RCC 7860 (cell line): ENCODE results near the gene PLA2G4D.

Source experiments
- DNase-seq: peaks from one replicate; pipeline ENCODE4 v3.0.0-alpha.2; 2015; ENCODE audit warnings: low spot score
- FAIRE-seq: peaks from 2 replicates; lab custom pipeline; 2012; peaks lifted over from hg19 to GRCh38; lab: Jason Lieb, UNC

Gene PLA2G4D, protein sequence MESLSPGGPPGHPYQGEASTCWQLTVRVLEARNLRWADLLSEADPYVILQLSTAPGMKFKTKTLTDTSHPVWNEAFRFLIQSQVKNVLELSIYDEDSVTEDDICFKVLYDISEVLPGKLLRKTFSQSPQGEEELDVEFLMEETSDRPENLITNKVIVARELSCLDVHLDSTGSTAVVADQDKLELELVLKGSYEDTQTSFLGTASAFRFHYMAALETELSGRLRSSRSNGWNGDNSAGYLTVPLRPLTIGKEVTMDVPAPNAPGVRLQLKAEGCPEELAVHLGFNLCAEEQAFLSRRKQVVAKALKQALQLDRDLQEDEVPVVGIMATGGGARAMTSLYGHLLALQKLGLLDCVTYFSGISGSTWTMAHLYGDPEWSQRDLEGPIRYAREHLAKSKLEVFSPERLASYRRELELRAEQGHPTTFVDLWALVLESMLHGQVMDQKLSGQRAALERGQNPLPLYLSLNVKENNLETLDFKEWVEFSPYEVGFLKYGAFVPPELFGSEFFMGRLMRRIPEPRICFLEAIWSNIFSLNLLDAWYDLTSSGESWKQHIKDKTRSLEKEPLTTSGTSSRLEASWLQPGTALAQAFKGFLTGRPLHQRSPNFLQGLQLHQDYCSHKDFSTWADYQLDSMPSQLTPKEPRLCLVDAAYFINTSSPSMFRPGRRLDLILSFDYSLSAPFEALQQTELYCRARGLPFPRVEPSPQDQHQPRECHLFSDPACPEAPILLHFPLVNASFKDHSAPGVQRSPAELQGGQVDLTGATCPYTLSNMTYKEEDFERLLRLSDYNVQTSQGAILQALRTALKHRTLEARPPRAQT

DNA sequence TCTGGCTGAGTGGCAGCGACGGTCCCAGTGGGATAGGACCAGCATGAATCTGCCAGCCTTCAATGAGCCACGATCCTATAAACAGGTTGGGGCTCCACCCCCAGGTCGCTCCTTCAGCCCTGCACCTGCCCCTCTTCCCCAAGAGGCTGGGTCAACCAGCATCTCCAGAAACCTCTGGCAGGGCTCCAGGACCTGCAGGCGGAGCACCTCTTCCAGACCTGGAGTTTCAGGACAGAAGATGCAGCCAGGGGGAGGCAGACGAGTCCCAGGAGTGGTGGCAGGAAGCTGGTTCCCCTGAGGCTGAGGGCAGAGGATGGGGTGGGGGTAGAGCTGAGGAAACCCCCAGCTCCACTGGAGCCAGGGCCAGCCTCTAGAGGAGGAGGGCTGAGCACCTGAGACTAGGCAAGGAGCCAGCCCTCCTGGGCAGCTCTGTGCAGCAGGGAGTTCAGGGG, at the start of gene PLA2G4D:
PLA2G4D (minus strand) TSS at position 51 of the 452 bp plus-strand sequence. CDS start 103 bp downstream, outside the sequence.
- no peak for FAIRE-seq
- DNase-seq, result no peak

DNA sequence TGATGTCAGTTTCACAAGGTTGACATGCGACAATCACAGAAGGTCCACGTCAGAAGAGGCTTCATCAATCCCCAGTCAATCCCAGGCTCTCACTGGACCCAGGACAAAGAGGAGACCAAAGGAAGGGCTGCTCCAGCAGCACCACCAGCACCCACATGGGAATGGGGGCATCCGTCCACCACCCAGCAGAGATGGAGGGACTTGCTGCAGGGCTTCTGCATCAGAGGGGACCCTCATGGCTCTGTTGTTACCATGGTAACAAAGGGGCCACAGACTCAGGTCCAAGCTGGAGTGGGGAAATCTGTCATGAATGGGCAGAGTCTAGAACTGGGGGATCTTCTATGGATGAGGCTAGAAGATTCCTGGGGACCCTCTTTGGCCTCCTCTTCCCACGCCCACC, 49.0 kb upstream of the PLA2G4D start:
- DNase-seq (no peak), FAIRE-seq (no peak)

DNA sequence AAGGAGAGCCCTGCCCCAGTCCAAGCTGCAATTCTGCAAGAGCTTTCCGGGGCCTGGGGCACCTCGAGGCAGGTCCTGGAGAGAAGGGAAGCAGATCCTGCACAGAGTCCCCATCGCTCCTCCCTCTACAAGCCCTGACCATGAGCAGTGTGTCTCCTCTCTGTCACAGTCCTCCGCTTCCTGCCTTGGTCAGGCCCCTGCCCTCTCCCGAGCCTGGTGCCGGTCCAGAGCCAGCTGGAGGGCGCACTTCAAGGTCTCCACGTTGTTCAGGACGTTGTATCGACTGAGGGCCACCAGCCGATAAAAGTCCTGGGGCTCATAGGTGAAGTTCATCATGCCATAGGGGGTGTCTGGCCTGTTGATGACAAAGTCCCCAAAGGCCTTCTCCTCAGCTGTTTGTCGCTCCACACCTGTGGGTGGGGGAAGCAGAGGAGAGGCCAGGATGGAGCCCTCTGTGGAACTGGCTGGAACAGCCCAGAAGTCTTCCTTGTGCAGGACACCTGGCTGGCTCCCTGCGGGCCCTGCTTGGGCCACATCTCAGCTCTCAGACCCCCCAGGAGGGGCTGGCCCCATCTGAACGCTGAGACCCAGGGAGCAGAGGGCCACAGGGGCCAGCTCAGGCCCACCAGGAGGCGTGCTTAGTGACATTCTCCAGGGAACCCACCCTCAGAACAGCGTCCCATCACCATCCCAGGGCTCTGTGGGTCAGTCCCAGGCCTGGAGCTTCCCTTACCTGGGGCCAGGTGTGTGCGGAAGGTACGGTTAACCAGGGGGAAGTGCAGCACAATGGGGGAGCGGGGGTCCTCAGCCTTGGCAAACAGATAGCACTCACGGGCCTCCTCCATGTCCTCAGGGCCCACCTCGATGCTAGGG, 47.7 kb upstream of the PLA2G4D start:
- FAIRE-seq, result no peak
- DNase-seq, result no peak

DNA sequence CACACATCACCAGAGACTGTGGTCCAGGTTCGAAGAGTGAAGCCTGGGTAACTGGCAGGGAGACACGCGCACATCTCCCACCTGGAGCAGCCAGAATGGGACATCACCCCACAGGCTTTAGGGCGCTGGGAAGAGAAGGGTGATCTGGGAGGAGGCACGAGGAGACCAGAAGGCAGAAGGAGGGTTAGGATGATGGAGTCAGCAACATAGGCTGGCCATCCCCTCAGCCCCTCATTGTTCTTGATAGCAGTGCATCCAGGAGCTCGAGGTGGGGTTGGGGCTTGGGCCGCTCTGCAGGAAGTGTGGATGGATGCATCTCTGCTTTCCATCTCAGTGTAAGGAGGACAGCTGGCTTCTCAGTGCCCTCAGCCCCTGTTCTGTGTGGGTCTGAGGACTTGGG, 46.9 kb upstream of the PLA2G4D start:
- no peak for FAIRE-seq
- no peak for DNase-seq

DNA sequence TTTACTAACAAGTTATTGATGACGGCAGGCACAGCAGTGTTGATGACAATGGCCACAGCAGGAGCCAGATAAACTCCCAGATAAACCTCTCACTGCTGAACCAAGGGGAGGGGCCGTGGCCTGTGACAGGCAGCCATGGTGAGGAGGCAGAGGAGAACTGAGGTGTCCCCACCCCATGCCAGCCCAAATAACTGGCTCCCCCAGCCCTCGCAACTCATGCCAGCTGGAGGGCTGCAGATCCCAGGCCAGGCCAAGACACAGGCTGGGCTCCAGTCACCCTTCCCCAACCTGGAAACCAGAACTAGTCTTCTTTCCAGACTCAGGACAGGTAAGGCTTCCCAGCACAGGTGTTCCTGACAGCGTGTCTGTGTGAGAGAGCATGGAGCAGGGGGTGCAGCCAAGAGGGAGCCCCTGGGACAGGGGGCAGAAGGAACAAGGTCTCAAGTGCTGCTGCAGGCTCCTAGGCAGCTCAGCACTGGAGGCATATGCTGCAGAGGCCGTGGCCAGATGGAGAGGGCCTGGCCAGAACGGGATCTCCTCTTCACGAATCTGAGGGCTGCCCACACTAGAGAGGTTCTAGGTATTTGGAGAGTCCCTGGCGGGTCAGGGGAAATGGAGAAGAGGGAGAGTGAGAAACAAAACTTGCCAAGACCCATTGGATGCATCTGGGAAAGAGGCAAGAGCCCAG, 46.2 kb upstream of the PLA2G4D start:
- no peak for DNase-seq
- FAIRE-seq, result no peak

DNA sequence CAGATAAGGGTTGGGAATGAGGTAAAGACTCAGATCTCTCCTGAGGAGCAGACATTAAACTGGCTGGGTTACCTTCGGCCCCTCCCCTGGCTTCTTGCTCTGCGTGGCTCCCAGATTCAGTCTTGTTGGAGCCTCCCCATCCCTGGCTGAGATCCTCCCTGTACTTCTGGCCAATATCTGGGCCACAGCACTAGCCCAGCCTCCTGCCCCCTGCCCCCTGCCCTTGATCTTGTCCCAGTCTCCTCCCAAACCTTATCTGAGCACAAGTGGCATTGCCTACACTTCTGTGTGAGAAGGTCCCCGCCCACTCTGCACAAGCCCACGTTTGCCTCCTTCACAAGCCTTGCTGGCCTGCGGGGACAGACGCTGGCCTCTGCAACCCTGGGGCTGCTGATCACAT, 45.2 kb upstream of the PLA2G4D start:
- FAIRE-seq (no peak), DNase-seq (no peak)

DNA sequence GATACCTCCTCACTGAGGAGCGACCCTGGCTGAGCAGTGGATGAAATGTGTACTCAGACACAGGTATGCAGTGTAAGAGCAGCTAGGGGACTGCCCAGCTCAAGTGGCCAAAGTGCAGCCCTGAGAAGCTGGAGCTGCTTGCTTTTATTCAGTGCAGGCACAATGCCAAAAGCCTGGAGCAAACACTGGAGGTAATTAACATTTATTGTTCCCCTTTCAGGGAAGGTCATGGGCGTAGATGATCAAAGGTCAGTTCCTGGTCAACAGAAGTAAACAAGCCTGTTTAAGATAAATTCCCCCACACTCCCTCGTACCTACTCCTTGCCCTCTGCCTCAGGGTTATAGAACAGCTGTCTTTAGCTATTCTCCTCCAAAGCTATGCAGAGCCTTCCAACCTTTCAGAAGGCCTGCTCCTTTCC, 44.6 kb upstream of the PLA2G4D start:
- FAIRE-seq (no peak), DNase-seq (no peak)

DNA sequence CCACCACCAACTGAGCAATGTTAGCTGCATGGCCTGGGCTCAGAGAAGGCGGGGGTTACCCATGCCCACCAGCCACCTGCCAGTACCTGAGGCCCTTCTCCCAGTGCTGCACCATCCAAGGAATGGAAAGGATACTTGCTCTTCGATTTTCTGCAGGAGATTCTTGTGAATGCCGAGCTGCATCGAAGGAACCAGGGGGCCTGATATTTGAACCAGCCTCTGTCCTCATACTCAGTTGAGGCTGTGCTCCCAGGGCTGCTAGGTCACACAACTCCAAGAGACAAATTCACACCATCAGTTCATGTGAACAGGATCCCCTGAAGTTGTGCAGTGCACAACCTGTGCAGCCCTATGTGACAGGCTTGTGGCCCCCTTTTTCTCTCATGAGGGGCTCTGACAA, 44.0 kb upstream of the PLA2G4D start:
- DNase-seq, result no peak
- FAIRE-seq, result no peak

DNA sequence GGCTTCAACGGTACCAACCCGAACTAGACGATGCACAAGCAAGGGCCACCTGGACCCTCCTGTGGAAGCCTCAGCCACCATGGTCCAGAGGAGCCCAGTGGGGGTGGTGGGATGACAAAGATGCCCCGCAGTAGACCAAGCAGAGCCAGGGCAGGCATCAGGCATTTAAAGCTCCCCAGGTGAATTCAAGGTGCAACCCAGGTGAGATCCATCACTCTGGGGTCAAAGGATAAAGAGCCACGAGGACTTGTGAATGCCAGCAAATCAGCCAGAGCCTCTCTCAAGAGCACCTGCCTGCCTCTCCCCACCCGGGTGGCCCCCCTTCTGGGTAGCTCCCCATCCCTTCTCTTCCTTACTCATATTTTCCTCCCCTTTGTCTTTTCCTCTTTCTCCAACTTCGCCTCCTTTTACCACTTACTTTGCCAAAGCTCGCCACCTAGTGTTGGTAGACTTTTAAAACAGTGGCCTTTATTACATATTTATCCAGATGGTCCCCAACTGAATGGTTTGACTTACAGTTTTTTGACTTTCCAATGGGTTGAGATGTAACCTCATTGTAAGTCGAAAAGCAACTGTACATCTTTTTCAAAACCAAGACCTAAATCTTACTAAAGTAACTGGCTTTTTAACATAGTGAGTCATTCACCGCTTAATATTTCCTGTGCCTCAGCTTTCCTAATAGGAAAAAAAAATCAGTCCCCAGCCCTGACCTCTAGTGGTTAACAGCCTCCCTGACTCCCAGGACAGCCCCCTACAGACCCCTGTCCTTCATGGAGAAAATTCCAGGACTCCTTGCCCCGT, 43.3 kb upstream of the PLA2G4D start:
- peak; percentile 62 for FAIRE-seq
- peak; percentile 24 for DNase-seq

DNA sequence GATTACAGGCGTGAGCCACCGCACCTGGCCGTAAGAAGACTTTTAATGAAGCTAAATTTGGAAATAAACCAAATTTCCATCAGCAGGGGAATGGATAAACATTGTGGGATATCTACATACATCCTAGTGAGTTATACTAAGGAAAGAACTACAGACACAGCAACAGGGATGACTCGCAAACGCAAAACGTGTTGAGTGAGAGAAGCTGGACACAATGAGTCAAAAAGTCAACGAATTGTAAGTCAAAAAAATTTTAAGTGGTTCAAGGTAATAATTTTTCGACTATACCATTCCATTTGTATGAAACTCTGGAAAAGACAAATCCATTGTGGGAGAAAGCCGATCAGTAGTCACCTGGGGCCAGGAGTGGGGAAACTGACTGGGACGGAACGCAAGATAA, 42.2 kb upstream of the PLA2G4D start:
- DNase-seq, result no peak
- no peak for FAIRE-seq

DNA sequence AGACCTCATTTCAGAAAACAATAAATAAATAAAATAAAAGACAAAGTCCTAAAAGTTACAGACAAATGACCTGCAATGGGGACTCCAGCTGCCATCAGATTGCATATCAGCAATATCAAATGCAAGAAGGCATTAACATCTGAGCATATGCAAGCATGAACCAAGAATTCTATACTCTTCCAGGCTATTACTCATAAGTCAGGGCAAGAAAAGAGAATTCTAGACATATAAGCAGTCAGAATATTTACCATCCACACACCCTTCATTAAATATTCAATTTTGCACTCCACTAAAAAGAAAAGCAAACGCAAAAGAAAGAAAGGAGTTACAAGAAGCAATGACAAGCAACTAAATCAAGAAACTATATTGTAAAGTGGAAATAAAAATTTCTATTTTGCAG, 41.0 kb upstream of the PLA2G4D start:
- no peak for FAIRE-seq

DNA sequence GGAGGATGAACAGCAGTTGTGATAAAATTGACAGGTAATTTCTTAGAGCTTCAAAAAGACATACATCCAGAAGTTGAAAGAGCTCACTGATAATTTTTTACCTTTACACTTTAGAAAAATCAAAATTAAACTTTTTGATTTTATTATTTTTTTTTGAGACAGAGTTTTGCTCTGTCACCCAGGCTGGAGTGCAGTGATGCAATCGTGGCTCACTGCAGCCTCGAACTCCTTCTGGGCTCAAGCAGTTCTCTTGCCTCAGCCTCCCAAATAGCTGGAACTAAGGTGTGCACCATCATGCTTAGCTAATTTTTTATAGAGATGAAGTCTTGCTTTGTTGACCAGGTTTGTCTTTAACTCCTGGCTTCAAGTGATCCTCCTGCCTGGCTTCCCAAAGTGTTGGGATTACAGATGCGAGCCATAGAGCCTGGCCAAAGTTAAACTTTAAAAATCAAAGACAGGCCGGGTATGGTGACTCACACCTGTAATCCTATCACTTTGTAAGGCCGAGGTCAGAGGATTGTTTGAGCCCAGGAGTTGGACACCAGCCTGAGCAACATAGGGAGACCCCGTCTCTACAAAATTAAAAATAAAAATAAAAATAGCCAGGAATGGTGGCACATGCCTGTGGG, 40.4 kb upstream of the PLA2G4D start:
- FAIRE-seq (peak; percentile 81), DNase-seq (no peak)

More for the DNA sequence above, 41.0 kb upstream of the PLA2G4D start:
- no peak for DNase-seq

DNA sequence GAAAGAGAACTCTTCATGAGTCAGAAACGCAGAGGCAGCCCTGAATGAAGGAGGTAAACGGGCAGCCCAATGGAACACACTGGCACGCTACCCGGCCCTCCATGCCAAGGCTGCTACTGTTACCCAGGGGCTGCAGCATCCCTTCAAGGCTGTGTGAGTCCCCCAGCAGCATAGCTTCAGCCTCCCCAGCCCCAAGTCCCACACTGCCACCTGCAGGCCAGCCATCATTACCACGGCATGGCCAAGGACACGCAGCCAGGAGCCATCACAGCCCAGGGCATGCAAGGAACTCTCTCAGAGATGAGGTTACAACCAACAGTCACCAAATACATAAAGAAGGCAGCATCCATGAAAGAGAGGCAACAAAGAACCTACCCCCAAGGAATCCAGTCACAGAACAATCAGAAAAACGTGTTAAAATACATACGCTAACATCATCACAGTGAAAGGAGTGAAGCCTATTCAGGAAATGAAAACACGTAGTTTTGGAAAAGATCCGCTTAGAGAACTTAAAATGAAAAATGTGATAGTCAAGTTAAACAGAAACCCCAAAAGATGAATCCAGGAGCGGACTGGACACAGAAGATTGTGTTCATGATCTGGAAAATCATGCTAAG, 39.6 kb upstream of the PLA2G4D start:
- DNase-seq (no peak), FAIRE-seq (no peak)

DNA sequence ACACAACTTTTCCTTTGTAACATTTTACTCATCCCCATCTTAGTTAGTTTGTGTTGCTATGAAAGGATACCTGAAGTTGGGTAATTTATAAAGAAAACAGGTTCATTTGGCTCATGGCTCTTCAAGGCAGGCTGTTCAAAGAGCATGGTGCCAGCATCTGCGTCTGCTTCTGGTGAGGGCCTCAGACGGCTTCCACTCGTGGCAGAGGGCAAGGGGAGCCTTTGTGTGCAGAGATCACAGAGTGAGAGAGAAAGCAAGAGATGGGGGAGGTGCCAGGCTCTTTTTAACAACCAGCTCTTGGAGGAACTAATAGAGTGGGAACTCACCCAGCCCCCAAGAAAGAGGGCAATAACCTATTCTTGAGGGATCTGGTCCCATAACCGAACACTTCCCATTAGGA, 39.0 kb upstream of the PLA2G4D start:
- FAIRE-seq (no peak), DNase-seq (no peak)

DNA sequence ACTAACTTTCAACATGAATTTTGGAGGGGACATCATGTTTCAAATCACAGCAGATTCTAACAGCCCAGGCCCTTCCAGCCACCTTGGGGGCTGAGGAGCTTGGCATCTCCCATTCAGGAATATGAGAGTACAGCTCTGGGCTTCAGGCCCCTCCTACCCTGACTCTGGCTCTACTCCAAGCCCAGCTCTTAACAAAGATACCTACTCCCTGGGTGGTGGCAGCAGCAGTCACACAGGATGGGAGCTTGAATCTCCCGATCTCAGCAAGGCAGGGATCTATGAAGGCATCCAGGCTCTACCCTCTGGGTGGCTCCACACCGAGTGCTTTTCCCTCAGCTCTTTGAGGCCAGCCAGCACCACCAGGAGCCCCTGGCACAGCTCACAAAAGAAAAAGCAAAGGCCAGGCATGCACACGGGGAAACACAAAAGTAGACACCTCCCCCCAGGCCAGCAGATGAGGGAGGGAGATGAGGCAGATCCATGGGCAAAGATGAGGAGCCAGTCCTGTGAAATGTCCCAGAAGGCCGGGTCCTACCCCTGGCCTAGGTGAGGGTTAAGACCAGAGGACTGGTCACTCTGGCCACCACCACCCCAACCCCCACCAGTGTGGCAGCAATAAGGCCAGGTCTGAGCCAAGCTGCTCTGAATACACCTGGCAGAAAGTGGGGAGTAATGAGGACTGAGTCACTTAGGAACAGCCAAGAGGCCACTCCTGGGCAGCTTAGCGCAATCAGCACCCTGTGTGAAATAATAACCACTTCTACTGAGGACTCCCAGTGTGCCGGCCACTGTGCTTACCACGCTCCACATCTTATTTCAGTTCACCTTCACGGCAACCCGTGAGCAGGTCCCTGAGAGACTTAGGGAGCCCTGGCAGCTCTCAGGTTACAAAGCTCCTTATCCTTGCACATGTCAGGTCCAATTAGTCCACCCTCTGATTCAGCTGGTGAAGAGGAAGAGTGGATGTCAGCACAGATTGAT, 37.8 kb upstream of the PLA2G4D start:
- no peak for DNase-seq
- FAIRE-seq, result no peak

DNA sequence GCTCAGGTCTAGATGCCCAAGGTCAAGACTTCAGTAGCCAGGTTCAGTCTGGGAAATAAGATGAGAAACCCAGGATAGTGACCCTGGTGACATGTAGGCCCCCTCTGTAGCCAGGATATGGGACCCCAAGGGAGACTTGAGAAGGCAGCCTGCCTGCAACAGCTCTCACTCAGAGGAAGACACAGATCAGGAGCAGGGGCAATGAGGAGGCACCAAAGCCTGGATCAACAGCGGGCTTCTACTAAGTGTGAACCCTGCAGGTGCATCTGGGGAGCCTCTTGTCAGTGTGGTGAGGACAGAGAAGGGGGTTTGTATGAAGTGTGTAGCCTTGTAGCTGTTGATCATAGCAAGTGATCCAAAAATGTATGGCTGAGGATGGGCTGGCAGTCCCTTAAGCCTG, 36.6 kb upstream of the PLA2G4D start:
- DNase-seq (no peak), FAIRE-seq (no peak)

DNA sequence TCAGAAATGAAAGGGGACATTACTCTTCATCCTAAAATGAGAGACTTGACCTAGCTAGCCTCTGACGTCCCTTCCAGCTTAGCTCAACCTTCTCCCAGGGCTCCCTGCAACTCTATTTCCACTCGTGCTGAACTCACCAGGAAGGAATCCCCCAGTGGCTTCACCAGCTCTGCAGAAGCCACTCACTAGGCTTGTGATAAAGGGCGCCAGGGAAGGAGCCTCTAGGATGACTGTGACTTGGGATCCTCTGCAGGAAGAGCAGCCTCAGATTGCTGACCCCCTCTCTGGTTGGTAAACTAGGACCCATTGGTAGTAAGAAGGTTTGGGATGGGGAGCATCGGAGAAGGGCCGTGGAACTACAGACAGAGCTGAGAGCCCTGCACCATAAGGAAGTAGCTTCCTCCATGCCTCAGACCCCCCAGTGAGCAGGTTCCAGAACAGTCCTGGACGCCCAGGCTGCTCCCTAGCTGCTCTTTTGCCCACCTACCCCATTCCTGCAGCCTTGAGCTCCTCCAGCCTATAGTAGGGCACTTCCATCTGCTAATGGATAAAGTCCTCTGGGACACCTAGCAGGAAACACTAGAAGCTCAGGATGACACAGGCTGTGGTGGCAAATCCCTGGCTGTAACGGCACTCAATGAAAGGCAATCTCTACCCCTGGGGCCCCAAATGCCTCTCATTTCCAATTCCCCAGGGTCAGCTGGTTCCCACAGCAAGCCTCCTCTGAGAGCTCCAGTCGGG, 36.1 kb upstream of the PLA2G4D start:
- no peak for DNase-seq
- FAIRE-seq, result no peak
